Measurements from ENCODE around the gene ATP5F1B.

The ATP5F1B gene

GRCh38 chr12:56616925-56617324 is 28.9 kb downstream of the ATP5F1B start:
- Histone ChIP-seq H3K9ac (ENCODE audit: low read length) (no peak overlapping the region), H3K27me3 (replicated peaks; ENCODE audit: insufficient read depth, low read length) (no peaks in the 10 kb centered on the region), H3K9me3 (replicated peaks; ENCODE audit: insufficient read depth, low read length) (no peaks in the 10 kb centered on the region), H3K4me2 (ENCODE audit: low read depth, low read length) (no peak overlapping the region), H4K20me1 (ENCODE audit: insufficient read depth, low read length) (peaks cover 17% of the 10 kb centered on the region), H2AFZ (ENCODE audit: low read length) (no peak overlapping the region), H3K27ac (ENCODE audit: low read length) (no peak overlapping the region), H3K79me2 (ENCODE audit: low read length) (peaks cover 84% of the 10 kb centered on the region), H3K9me2 (replicated peaks; ENCODE audit: insufficient read depth, low read length) (no peaks in the 10 kb centered on the region), H3F3A (ENCODE audit: insufficient read depth, low read length) (no peaks in the 10 kb centered on the region; the same call in 1 of the 2 replicates), H3K36me3 (replicated peaks; ENCODE audit: insufficient read depth, low read length) (peaks cover 14% of the 10 kb centered on the region), H3K4me3 (ENCODE audit: low read length) (no peak overlapping the region), H3K4me1 (ENCODE audit: low read length) (no peaks in the 10 kb centered on the region)
- no peak for TF ChIP-seq EZH2 (optimal IDR thresholded peaks at IDR 0.05; ENCODE audit: low read depth, low read length)
- DNase-seq, result no peak

- Histone ChIP-seq H3K4me3 (ENCODE audit: low read length) (no peak overlapping the region), H3K4me1 (ENCODE audit: low read length) (no peaks in the 10 kb centered on the region), H3K9me3 (replicated peaks; ENCODE audit: insufficient read depth, low read length) (no peaks in the 10 kb centered on the region), H3K79me2 (ENCODE audit: low read length) (peaks cover 77% of the 10 kb centered on the region), H3K27ac (ENCODE audit: low read length) (no peak overlapping the region), H3K27me3 (replicated peaks; ENCODE audit: insufficient read depth, low read length) (no peaks in the 10 kb centered on the region), H2AFZ (ENCODE audit: low read length) (no peak overlapping the region), H3K36me3 (replicated peaks; ENCODE audit: insufficient read depth, low read length) (peaks cover 20% of the 10 kb centered on the region), H3F3A (ENCODE audit: insufficient read depth, low read length) (no peaks in the 10 kb centered on the region; the same call in 1 of the 2 replicates), H3K9me2 (replicated peaks; ENCODE audit: insufficient read depth, low read length) (no peaks in the 10 kb centered on the region), H4K20me1 (ENCODE audit: insufficient read depth, low read length) (peaks cover 17% of the 10 kb centered on the region), H3K9ac (ENCODE audit: low read length) (no peak overlapping the region), H3K4me2 (ENCODE audit: low read depth, low read length) (no peak overlapping the region)
- no peak for DNase-seq
- TF ChIP-seq CTCF (IDR thresholded peaks at IDR 0.05; ENCODE audit: low read length) (no peak), EZH2 (optimal IDR thresholded peaks at IDR 0.05; ENCODE audit: low read depth, low read length) (no peak), EZH2phosphoT487 (IDR thresholded peaks at IDR 0.05; ENCODE audit: low read length) (no peak)
These were observed 29.5 kb downstream of the ATP5F1B start for GRCh38 chr12:56616244-56616643.

GRCh38 chr12:56614627-56615026 is 31.2 kb downstream of the ATP5F1B start:
- no peaks in the 10 kb centered on the region for H3K9me2 ChIP-seq (replicated peaks; ENCODE audit: insufficient read depth, low read length)

More at GRCh38 chr12:56614627-56615026, 31.2 kb downstream of the ATP5F1B start:
- peaks cover 7% of the 10 kb centered on the region; the same call in 1 of the 2 replicates for H4K20me1 ChIP-seq (ENCODE audit: insufficient read depth, low read length)
- H3K4me3 ChIP-seq (ENCODE audit: low read length), result no peak overlapping the region
- no peaks in the 10 kb centered on the region for H3F3A ChIP-seq (ENCODE audit: insufficient read depth, low read length)
- peaks cover 24% of the 10 kb centered on the region for H3K36me3 ChIP-seq (replicated peaks; ENCODE audit: insufficient read depth, low read length)
- H3K27me3 ChIP-seq (replicated peaks; ENCODE audit: insufficient read depth, low read length), result no peaks in the 10 kb centered on the region
- no peaks in the 10 kb centered on the region for H3K9me3 ChIP-seq (replicated peaks; ENCODE audit: insufficient read depth, low read length)
- H3K4me2 ChIP-seq (ENCODE audit: low read depth, low read length), result no peak overlapping the region
- DNase-seq, result no peak
- peaks cover 68% of the 10 kb centered on the region for H3K79me2 ChIP-seq (ENCODE audit: low read length)
- H3K9ac ChIP-seq (ENCODE audit: low read length), result no peak overlapping the region
- TF ChIP-seq EZH2 (optimal IDR thresholded peaks at IDR 0.05; ENCODE audit: low read depth, low read length), result no peak
- TF ChIP-seq EZH2phosphoT487 (IDR thresholded peaks at IDR 0.05; ENCODE audit: low read length), result no peak
- TF ChIP-seq CTCF (IDR thresholded peaks at IDR 0.05; ENCODE audit: low read length), result no peak
- no peaks in the 10 kb centered on the region for H3K4me1 ChIP-seq (ENCODE audit: low read length)
- no peak overlapping the region for H3K27ac ChIP-seq (ENCODE audit: low read length)
- no peak overlapping the region for H2AFZ ChIP-seq (ENCODE audit: low read length)

Data from MM.1S (cell line).